ACC112 (cell line): Measurements from ENCODE around the gene PTPRQ.

Source experiments
- H2AFZ ChIP-seq: fragments of 200-600 bp; sonication (generic); one replicate; pipeline ENCODE4 v1.6.0; 2017; ENCODE audit warnings: antibody characterized with exemption, low read length; ENCODE audit not compliant: unreplicated experiment
- H3K27ac ChIP-seq: fragments of 200-600 bp; sonication (generic); 2 replicates; pipeline ENCODE4 v1.5.1; 2014; ENCODE audit warnings: low read depth, mild to moderate bottlenecking, antibody characterized with exemption, low read length, moderate library complexity
- H3K27me3 ChIP-seq: fragments of 200-600 bp; sonication (generic); 2 replicates; pipeline ENCODE4 v1.6.1; 2014; ENCODE audit warnings: mild to moderate bottlenecking, antibody characterized with exemption, low read length, moderate library complexity, mixed read lengths; ENCODE audit not compliant: insufficient read depth
- H3K36me3 ChIP-seq: fragments of 200-600 bp; sonication (generic); 2 replicates; pipeline ENCODE4 v1.6.1; 2016; ENCODE audit warnings: mild to moderate bottlenecking, antibody characterized with exemption, low read length, moderate library complexity, mixed read lengths; ENCODE audit not compliant: insufficient read depth
- H3K4me1 ChIP-seq: fragments of 200-600 bp; sonication (generic); one replicate; pipeline ENCODE4 v1.6.1; 2016; ENCODE audit warnings: low read length, mixed read lengths; ENCODE audit not compliant: insufficient read depth, unreplicated experiment, control insufficient read depth
- H3K4me3 ChIP-seq: fragments of 200-600 bp; sonication (generic); 2 replicates; pipeline ENCODE4 v1.5.1; 2014; ENCODE audit warnings: mild to moderate bottlenecking, low read depth, low read length
- H3K79me2 ChIP-seq: fragments of 200-600 bp; sonication (generic); one replicate; pipeline ENCODE4 v1.6.0; 2016; ENCODE audit warnings: low read length; ENCODE audit not compliant: control insufficient read depth, unreplicated experiment, insufficient read depth

The PTPRQ gene

DNA sequence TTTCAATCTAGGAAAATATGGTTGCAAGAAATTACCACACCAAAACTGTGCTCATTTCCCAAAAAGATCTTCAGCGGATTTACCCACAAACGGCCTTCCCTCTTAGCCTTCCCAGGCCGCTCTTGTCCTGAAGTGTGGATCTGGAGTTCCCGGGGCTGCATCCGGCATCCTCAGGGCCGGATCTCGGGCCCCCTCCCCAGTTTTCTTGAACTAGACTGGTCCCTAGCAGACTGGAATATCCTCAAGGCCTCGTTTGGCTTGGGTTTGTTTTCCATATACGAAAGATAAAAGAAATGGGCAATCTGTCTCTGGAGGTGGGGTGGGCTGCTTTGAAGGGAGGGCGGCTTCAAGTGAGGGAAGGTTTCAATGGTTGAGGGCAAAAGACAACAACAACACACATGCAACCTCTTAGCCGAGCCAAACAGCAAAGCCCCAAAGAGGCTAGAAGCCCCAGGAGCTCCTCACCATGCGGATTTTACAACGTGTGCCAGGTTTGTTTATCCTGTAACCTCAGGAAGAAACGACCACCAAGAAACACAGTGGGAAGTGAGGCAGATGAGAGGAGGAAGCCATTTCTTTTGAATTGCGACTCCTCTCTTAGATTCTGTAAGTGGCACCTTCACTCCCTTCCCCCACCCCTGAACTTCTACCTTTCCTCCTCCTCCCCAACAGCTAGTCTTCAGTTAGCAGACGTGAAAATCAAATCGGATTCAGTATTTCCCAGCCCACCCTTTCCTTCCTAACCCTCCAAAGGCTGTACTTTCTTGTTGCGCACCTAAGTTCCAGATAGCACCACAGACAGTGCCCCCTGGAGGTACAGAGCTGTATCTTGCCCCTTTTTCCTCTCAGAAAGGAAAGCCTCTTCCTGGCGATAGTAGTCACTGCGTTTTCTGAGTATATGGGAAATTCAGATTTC lies 266.0 kb downstream of the PTPRQ start:
- H3K36me3 ChIP-seq, result no peaks in the 10 kb centered on the region
- no peaks in the 10 kb centered on the region for H3K4me1 ChIP-seq
- no peak overlapping the region for H2AFZ ChIP-seq
- no peak overlapping the region for H3K27ac ChIP-seq
- H3K79me2 ChIP-seq, result no peaks in the 10 kb centered on the region
- H3K27me3 ChIP-seq, result no peaks in the 10 kb centered on the region
- H3K4me3 ChIP-seq, result no peak overlapping the region

DNA sequence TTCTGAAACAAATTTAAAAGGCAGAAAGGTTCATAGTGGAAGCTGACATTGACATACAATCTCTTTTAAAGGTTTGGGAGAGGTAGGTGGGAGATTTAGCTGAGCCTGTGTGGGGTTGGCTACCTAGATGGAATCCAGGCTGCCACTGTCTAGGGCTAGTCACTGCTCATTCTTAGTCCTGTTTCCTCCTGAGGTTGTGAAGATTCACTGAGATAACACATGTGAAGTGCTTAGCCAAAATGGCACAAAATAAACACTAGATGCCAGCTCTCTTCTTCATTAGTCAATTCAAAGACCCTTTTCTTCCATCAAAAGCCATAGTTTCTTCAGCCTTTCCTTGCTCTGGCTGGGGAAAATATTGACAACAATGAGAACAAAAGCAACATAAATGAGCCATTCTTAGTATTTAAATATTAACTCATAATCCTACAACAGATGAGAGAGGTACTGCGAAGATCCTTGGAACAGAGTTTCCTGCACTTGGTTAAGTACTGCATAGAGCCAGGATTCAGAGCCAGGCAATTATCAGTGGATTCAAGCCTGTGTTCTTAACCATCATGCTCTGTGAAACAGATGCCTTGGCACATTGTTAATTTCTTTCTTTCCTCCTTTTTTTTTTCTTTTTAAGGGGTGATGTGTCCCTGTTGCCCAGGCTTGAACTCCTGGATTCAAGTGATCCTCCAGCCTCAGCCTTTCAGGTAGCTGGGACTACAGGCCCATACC lies 266.9 kb downstream of the PTPRQ start:
- Histone ChIP-seq H3K79me2 (no peaks in the 10 kb centered on the region), H3K27me3 (no peaks in the 10 kb centered on the region), H2AFZ (no peak overlapping the region)

DNA sequence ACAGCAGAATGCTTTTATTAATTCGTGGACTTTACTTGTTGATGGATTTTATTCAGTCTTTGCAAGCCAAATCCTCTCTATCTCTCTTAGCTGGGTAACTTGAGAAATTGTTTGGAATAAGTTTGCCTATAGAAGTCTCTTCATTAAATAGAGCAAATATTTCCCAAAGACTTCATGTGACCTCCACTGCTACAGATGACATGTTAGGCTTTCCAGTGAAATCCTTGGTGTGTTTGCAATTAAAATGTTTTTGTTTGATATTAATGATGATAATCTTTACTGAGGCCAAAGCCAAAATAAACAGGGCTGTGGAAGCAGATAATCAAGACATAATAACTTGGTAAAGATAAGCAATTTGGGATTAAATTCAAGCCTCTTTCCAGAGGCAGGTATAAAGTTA lies 267.8 kb downstream of the PTPRQ start:
- no peaks in the 10 kb centered on the region for H3K79me2 ChIP-seq
- H3K4me1 ChIP-seq, result no peaks in the 10 kb centered on the region
- H3K27me3 ChIP-seq, result no peaks in the 10 kb centered on the region
- H3K4me3 ChIP-seq, result no peak overlapping the region
- no peaks in the 10 kb centered on the region for H3K36me3 ChIP-seq
- H2AFZ ChIP-seq, result no peak overlapping the region
- H3K27ac ChIP-seq, result no peak overlapping the region

More for the DNA sequence above, 266.9 kb downstream of the PTPRQ start:
- H3K4me3 ChIP-seq, result no peak overlapping the region
- H3K36me3 ChIP-seq, result no peaks in the 10 kb centered on the region
- H3K27ac ChIP-seq, result no peak overlapping the region
- H3K4me1 ChIP-seq, result no peaks in the 10 kb centered on the region

DNA sequence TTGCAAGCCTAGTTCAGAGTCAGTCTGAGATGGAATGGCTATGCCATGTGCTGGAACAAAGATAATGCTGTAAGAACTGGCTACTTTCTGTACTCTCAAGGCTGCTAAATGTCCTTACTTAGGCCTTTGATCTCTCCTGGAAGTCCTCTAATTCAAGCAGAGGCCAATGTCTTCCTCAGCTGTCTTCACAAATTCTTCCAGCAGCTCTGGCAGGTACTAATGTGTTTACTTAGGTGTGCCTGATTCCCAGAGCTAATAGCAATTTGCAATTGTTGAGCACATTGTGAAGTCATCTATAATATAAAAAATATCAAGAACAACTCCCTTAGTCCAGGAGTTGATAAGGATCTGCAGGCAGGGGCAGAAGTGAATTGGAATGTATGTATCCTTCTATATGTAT lies 268.8 kb downstream of the PTPRQ start:
- Histone ChIP-seq H3K4me1 (no peaks in the 10 kb centered on the region), H3K27me3 (no peaks in the 10 kb centered on the region), H2AFZ (no peak overlapping the region), H3K79me2 (no peaks in the 10 kb centered on the region), H3K4me3 (no peak overlapping the region), H3K36me3 (no peaks in the 10 kb centered on the region), H3K27ac (no peak overlapping the region)

DNA sequence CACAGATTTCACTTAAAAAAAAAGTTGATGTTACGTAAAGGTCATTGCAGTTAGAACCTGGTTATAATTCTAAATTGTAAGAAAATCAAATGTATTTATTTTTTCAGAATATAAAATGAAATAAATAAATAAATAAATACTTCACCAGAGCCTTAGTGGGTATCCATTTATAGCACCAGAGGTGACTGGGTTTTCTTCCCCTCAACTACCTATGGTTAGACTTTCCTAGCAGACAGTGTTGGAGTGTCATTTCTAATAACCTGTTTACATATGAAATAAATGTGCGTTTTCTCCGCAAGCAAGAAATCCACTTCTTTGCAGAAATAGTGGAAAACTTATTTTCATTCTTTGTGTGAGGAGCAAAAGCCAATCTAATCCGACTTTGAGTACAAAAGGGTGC lies 269.4 kb downstream of the PTPRQ start:
- H3K4me3 ChIP-seq, result no peak overlapping the region
- H3K79me2 ChIP-seq, result no peaks in the 10 kb centered on the region
- no peaks in the 10 kb centered on the region for H3K36me3 ChIP-seq
- H3K4me1 ChIP-seq, result no peaks in the 10 kb centered on the region
- no peaks in the 10 kb centered on the region for H3K27me3 ChIP-seq
- peak overlapping the region; percentile 8 for H2AFZ ChIP-seq
- no peak overlapping the region for H3K27ac ChIP-seq

GRCh38 chr12:80714055-80714454 lies 270.0 kb downstream of the PTPRQ start:
- H3K27ac ChIP-seq, result no peak overlapping the region
- no peaks in the 10 kb centered on the region for H3K36me3 ChIP-seq
- peak overlapping the region; percentile 46 for H3K4me3 ChIP-seq
- H3K27me3 ChIP-seq, result no peaks in the 10 kb centered on the region
- H3K4me1 ChIP-seq, result no peaks in the 10 kb centered on the region
- H3K79me2 ChIP-seq, result no peaks in the 10 kb centered on the region
- H2AFZ ChIP-seq, result peak overlapping the region; percentile 8

- no peak overlapping the region for H3K27ac ChIP-seq
- no peak overlapping the region for H2AFZ ChIP-seq
- no peaks in the 10 kb centered on the region for H3K79me2 ChIP-seq
- H3K4me1 ChIP-seq, result no peaks in the 10 kb centered on the region
- no peaks in the 10 kb centered on the region for H3K27me3 ChIP-seq
- H3K4me3 ChIP-seq, result no peak overlapping the region
- H3K36me3 ChIP-seq, result no peaks in the 10 kb centered on the region
Observed at GRCh38 chr12:80714846-80715245, 270.8 kb downstream of the PTPRQ start.

DNA sequence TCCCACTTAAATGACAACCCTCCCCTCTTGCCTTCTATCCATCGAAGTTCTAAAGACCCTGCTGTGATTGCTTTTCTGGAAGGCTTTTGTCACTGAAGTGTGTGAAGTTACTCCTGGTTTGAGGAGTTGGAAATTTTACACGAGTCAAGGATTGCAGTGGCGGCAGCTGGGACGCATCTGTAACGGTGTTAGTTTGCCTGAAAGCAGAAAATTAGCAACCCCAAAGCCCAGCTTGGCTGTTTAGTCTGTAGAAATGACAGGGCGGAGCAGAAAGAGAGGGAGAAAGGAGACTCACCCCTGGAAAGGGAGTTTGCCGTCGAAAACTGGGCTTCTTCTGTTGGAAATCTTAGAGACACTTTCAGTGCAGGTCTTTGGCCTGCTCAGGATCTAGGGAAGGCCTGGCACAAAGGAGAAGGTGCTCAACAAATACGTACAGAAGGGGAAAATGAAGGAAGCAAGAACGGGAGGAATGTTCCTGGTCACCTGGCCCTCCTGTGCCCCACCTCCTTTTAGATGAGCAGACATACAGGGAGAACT lies 271.7 kb downstream of the PTPRQ start:
- Histone ChIP-seq H3K79me2 (no peaks in the 10 kb centered on the region), H3K36me3 (no peaks in the 10 kb centered on the region), H3K4me1 (no peaks in the 10 kb centered on the region), H3K27ac (no peak overlapping the region), H2AFZ (no peak overlapping the region), H3K27me3 (no peaks in the 10 kb centered on the region), H3K4me3 (no peak overlapping the region)

DNA sequence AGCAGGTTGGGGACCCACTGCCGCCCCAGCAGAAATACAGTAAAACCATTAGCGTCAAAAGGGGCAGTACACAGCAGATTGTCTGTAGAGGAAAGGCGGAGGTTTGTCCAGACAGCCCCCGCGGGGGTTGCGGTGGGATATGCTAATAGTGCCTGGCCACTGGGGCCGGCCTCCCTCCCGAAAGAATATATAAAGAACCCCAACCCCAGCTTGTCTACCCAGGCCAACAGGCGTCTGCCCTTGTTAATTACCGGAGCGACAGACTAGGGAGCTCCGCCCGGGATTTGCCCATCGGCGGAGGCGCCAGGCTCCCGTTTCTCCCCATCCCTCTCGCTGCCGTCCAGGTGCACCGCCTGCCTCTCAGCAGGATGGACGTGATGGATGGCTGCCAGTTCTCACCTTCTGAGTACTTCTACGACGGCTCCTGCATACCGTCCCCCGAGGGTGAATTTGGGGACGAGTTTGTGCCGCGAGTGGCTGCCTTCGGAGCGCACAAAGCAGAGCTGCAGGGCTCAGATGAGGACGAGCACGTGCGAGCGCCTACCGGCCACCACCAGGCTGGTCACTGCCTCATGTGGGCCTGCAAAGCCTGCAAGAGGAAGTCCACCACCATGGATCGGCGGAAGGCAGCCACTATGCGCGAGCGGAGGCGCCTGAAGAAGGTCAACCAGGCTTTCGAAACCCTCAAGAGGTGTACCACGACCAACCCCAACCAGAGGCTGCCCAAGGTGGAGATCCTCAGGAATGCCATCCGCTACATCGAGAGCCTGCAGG lies 272.8 kb downstream of the PTPRQ start, which contains the start of gene MYF5:
Gene MYF5, plus strand, starts transcription at position 217 of the 774 bp plus-strand sequence. Its CDS starts 152 bp downstream, at position 369.
- no peak within 1 kb of the TSS for H3K4me3 ChIP-seq
- no peaks in the 10 kb centered on the region for H3K36me3 ChIP-seq
- H3K4me1 ChIP-seq, result no peaks in the 10 kb centered on the region
- no peaks in the 10 kb centered on the region for H3K27me3 ChIP-seq
- H3K79me2 ChIP-seq, result no peaks in the 10 kb centered on the region
- no peak within 1 kb of the TSS for H3K27ac ChIP-seq
- H2AFZ ChIP-seq, result no peak within 1 kb of the TSS

- no peaks in the 10 kb centered on the region for H3K36me3 ChIP-seq
Observed at GRCh38 chr12:80717856-80718255, 273.8 kb downstream of the PTPRQ start.

More at GRCh38 chr12:80717856-80718255, 273.8 kb downstream of the PTPRQ start:
- H3K27ac ChIP-seq, result no peak overlapping the region
- H3K79me2 ChIP-seq, result no peaks in the 10 kb centered on the region
- no peaks in the 10 kb centered on the region for H3K27me3 ChIP-seq
- no peak overlapping the region for H2AFZ ChIP-seq
- H3K4me1 ChIP-seq, result no peaks in the 10 kb centered on the region
- no peak overlapping the region for H3K4me3 ChIP-seq
